Endometrial microvascular endothelial cells (primary cell): ENCODE results near the gene CD99. TPM values are rescaled to one million over a fixed set of nuclear protein-coding genes. Genes with fewer than 3 reads are reported as not detected.
"Not testable (repeated sequence)": the region's sequence is repeated elsewhere in the genome, so short reads cannot be mapped to it uniquely, and the experiment has no call there.

Experiments
- in situ Hi-C: cut with HindIII; loops from 2 replicates; pipeline ENCODE4 v1.10.0; 2017; ENCODE audit warnings: low sequenced_read_pairs, low pct_unique_long_range_greater_than_20kb; ENCODE audit errors: inconsistent ontology term
- total RNA-seq: library from RNA; depleted of rRNA; stranded (reverse); fragments of >200 nt; gene quantifications from one replicate; pipeline ENCODE4 v1.2.3, GENCODE V29; 2015; ENCODE audit errors: inconsistent ontology term

Gene CD99
- total RNA-seq, 1 donor from 2014 or later = 443 TPM

GRCh38 chrX:2672084-2672483, 19.0 kb upstream of the CD99 start:
- in situ Hi-C loops = no loop called here

DNA sequence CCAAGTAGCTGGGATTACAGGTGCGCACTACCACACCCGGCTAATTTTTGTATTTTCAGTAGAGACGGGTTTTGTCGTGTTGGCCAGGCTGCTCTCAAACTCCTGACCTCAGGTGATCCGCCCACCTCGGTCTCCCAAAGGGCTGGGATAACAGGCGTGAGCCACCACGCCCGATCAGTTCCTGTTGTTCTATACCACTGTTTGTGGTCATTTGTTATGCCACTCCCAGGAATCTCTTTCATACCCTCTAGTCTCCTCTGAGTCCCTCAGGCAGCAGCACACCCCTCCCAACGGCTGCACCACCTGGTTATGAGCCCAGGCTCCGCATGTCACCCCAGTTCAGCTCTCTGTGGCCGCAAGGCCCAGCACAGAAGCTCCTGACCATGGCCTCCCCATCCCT, 17.5 kb upstream of the CD99 start:
- in situ Hi-C loops = no loop called here

GRCh38 chrX:2675657-2676200, 15.4 kb upstream of the CD99 start:
- in situ Hi-C loops = not testable (repeated sequence)

DNA sequence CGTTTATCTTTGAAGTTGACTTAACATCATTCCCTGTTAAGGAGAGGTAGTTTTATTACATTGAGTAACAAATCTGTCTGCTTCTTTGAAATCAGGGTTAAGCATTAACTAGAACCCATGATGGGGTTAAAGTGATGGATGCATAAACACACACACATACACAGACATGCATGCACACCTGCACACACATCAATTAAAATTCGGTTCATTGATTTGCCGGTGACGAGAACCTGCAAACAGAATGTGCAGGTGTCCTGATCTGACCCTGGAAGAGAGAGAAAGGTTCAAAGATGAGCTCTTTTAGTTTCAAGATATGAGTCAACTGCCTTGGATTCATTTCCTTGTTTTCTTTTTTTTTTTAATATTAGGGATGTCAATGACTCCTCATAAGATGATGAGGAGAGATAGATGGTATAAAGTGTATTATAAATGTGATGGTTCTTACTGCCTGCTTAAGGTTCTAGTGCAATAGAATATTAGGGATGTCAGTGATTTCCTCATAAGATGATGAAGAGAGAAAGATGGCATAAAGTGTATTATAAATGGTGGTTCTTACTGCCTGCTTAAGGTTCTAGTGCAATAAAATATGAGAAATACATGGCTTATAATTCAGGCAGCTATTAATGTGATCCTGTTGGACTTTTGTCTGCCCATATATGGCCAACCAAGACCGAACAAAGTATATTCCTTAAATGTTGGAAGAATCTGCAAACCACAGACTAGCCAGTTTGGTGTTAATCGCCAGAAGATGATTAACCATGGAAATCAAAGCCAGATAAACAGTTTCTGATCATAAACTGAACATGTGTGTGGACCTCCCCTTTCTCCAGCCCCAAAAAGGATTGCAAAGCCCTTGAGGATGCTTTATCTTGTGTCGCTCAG, 14.1 kb upstream of the CD99 start:
- in situ Hi-C loops = no loop called here

DNA sequence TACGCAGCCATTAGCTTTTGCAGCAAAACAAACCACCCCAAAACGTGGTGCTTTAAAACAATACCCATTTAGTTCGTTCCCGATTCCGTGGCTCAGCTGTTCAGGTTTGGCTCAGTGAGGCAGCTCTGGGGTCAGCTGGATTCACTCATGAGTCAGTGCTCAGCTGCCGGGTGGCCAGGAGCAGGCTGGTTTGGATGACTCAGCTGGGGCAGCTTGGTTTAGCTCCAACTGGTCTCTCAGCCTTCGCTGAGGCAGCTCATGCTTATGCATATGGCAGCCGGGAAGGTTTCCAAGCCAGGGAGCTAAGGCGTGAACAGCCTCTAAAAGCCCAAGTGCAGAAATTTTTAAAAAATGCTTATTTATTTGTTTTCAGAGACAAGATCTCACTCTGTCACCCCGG, 13.3 kb upstream of the CD99 start:
- in situ Hi-C loops = no loop called here

- in situ Hi-C loops = no loop called here
Measured at GRCh38 chrX:2678583-2678982, 12.5 kb upstream of the CD99 start.

DNA sequence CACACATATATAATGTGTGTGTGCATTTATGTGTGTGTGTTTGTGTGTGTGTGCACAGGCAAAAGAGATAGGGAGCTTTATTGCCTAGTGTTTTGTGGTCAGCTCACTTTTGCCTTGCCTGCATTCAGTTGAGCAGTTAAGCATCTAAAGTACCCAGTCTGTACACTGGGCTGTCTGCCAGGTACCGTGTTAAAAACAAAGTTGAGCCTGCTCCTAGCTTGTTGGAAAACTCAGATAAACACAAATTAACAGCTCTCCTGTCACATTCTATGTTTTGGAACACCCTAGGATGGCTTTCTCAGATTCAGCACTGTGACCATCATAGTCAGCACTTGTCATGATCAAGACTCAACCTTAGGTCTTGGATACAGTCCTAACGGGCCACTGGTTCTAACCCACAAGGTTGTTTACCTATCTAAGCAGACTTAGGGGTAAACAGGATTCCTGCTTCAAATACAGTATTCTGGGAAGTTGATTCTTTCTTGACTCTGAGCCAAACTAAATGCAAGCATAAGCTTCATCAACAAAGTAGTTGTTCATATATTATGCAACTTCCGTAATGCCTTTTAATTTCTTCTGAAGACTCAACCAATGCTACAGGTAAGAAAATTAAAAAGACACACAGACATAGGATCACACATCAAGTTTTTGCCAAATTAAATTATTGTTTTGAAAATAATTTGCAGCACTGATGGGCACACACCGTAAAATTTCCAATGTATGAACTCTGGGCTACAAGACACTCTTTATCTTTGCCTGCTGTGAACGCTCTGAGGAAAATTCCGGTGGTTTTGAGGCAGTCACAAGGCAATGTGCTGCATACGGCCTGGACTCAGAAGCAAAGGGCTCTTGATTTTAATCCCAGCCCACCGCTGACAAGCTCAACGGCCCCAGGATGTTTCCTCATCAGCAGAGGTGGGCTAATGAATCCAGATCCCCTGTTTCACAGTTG, 11.3 kb upstream of the CD99 start:
- in situ Hi-C loops = no loop called here

DNA sequence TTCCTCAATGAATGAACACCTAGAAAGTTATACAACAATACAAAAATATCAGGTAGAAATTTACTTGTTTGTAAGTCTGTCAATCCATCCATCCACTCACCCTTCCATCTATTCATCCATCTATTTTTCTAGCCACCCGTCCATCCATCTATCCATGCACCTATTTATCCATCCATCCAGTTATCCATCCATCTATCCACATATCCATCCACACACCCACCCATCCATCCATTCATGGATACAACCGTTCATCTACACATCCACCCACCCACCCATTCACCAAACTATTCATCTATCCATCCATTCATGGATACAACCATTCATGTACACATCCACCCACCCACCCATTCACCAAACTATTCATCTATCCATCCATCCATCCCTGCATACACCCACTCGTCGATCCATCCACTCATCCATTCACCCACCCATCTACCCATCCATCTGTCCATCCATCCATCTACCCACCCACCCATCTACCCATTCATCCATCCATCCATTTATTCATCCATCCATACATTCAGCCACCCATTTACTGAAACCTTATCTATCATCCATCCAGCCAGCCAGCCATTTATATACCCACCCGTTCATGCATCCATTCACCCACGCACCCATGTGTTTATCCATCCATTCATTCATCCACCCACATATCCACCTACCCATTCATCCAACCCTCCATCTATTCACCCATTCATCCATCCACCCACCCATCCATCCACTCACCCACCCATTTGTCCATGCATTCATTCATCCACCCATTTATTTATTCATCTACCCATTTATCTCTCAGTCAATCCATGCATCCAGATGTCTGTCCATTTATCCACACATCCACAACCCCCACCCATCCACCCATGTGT, 10.4 kb upstream of the CD99 start:
- in situ Hi-C loops = no loop called here

DNA sequence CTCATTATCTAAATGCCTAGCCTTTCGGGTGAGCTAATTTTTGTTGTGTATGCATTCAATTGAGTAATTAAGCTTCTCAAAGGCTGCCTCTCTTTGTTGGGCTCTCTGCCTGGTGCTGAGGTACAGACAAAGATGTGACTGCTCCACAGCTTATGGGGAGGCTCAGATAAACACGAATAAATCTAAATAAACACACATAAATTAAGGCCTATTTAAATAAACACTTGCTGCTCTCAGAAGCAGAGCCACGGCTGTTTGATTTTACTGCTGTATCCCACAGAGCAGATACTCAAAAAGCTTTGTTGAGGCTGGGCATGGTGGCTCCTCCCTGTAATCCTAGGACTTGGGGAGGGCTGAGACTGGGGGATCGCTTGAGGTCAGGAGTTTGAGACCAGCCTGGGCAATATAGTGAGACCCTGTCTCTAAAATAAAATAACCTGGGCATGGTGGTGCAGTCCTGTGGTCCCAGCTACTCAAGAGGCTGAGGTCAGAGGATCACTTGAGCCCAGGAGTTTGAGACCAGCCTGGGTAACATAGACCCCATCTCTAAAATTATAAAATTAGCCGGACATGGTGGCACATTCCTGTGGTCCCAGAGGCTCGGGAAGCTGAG, 8.4 kb upstream of the CD99 start:
- in situ Hi-C loops = no loop called here

- in situ Hi-C loops = no loop called here
Measured at GRCh38 chrX:2684256-2684655, 6.8 kb upstream of the CD99 start.

GRCh38 chrX:2685886-2686285, 5.2 kb upstream of the CD99 start:
- in situ Hi-C loops = no loop called here

DNA sequence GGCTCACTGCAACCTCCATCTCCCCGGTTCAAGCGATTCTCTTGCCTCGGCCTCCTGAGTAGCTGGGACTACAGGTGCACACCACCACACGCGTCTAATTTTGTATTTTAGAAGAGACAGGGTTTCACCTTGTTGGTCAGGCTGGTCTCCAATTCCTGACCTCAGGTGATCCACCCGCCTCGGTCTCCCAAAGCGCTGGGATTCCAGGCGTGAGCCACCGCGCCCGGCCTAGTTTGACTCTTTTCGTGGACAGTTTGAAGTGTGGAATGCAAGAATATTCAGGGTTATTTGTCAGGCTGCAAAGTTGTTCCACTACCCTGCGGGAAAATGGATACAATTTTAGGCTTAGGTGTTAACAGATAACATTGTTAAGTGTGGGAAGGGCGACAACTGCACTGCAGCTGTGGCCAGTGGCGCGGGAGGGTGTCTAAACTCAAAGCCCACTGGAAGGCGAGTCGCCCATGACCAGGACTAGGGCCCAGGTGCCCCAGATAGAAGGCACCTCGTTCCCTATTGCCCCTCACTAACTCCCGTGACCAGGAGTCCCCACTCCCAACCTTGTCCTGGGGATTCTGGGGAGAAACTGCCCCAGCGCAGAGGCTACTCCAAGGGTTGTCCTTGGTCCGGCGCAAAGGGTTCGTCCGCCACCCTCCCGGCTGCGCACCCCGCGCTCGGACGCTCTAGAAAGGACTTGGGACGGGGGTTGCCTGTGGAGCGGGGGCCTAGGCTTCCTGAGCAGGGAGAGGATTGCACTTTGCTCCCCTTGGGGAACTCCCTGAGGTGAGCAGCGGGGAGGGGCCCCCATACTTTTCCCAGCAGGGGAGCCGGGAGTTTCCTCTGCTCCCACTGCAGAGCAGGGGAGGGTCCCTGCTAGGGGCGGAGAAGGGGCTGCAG, 1.1 kb upstream of the CD99 start:
- in situ Hi-C loops = no loop called here

- in situ Hi-C loops = no loop called here
Measured at GRCh38 chrX:2691543-2692220, 587 bp downstream of the CD99 start.

GRCh38 chrX:2692221-2693112, 1.4 kb downstream of the CD99 start:
- in situ Hi-C loops = no loop called here

- in situ Hi-C loops = no loop called here
Measured at GRCh38 chrX:2693113-2694002, 2.3 kb downstream of the CD99 start.
